NOMO-1 treated with DMSO at 0.1 percent for 48 hours (cell line): ENCODE data around the gene GNG13.
"Not testable (repeated sequence)": the region's sequence is repeated elsewhere in the genome, so short reads cannot be mapped to it uniquely, and the experiment has no call there.

ENCODE experiments used
- DNase-seq: peaks from one replicate; lab custom pipeline; 2025; ENCODE audit not compliant: unreplicated experiment; lab: John Stamatoyannopoulos, UW

The GNG13 gene

GRCh38 chr16:832652-833336 lies 32.3 kb upstream of the GNG13 start:
- DNase-seq: no peak

DNA sequence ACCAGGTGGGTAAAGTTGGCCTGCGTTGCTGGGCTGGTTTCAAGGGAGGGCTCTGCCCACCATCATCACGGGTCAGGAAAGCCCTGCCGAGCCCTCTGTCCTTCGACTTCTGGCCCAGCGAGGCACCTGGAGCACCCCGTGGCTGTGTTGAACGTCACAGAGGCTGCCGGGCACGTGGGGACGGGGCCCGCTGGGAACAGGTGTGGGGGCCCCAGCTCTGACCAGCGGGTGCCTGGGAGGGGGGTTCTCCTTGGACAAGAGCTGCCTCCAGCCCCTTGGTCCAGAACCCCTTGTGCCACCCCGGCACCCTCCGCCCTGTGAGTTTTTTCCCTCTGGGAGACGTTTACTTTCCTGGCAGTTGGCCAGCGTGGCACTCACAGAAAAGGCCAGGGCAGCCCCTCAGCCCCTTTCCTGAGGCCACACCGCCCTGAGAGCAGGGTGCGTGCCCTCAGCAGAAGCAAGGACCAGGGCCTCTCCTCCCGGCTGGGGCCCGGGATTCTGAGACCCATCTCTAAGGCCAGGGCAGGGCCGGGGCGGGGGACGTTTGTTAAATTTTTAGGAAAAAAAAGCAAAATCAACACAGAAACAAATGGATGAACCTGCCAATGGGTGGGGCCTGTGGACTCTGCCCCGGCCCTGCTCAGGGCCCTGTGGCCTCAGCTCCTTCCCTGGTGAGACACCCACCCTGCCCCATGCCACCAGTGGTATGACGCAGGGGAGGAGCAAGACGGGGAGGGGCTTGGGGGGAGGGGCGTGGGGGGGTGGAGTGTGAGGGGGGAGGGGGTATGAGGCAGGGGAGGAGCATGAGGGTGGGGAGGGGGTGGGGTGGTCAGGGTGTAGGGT lies 31.3 kb upstream of the GNG13 start:
- DNase-seq: no peak

GRCh38 chr16:830871-831570 lies 30.5 kb upstream of the GNG13 start:
- no peak for DNase-seq

GRCh38 chr16:830107-830870 lies 29.8 kb upstream of the GNG13 start:
- DNase-seq: no peak

GRCh38 chr16:828891-829290 lies 28.4 kb upstream of the GNG13 start:
- no peak for DNase-seq

DNA sequence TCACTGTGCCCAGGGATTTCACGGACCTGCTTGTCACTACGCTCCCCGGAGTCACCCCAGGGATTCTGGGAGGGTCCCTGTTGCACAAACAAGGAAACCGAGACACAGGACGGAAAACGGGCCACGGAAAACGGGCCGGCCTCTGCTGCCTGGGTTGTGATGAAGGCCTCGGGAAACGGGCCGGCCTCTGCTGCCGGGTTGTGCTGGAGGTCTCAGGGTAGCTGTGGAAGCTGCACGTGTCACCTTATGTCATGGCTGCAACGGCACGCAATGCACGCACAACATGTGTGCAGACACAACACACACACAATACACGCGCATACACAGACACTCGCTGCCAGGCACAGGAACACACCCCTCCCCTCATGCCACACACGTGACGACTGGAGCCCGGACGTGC lies 27.0 kb upstream of the GNG13 start:
- DNase-seq: no peak

DNA sequence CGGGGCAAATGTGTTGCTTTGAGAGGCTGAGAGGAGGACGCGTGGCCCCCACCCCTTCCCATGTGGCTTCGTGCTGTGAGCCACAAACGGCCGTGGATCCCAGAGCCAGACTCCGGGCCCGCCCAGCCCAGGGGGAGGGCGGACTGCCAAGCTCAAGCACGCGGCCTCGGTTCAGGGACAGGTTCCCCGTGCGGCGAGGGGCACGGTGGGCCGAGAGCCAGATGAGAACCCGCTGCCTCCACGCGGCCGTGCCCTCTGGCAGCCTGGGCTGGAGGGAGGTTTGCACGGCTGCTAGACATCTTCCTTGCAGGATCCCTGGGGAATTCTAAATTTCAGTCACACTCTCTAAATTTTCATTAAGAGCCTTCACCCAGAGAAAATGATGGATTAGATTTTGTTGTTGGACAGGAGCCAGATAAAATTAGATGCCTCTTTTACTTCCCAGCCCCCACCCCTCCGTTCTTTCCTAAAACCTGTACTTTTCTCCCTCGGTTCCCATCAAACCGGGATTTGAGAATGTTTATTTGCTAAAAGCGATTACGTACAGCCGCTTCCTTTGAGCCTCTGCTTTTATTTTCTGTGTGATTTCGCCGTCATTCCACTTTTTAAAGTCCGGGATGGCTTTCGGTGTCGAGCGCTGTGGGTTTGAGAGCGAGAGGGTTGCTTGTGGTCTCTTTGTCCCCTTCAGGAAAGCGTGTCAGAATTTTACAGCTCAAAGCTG lies 25.0 kb upstream of the GNG13 start:
- DNase-seq: no peak

DNA sequence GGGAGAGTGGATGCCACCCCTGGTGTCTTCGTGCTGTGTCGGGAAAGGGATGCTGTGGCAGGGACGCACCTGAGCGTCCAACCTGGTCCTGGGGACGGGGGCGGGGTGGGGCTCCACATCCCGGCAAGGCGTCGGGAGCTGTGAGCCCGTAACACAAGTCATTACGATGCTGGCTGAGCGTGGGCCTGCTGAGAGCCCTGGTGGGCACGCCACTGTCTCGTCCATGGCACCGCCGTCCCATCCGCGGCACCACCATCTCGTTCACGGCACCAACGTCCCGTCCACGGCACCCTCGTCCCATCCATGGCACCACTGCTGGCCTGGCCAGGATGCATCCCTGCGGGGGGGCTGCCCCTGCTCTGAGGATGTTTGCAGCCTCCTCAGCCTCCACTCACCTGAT lies 24.1 kb upstream of the GNG13 start:
- no peak for DNase-seq

DNA sequence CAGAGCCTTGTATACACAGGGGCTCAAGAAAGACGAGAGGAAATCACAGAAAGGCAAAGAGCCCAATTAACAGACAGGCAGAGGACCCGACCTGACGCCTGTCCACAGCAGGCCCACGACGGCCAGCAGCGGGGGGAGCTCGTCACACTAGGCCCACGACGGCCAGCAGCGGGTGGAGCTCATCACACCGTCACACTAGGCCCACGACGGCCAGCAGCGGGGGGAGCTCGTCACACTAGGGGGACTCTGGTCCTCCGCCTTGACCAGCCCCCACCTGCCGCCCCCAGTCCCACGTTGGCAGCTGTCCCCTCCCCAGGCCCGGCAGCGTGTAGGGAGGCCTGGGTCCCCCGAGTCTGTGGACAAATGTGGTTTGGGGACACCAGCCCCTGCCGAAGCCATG lies 23.7 kb upstream of the GNG13 start:
- no peak for DNase-seq

GRCh38 chr16:822909-823297 lies 22.4 kb upstream of the GNG13 start:
- DNase-seq: no peak

DNA sequence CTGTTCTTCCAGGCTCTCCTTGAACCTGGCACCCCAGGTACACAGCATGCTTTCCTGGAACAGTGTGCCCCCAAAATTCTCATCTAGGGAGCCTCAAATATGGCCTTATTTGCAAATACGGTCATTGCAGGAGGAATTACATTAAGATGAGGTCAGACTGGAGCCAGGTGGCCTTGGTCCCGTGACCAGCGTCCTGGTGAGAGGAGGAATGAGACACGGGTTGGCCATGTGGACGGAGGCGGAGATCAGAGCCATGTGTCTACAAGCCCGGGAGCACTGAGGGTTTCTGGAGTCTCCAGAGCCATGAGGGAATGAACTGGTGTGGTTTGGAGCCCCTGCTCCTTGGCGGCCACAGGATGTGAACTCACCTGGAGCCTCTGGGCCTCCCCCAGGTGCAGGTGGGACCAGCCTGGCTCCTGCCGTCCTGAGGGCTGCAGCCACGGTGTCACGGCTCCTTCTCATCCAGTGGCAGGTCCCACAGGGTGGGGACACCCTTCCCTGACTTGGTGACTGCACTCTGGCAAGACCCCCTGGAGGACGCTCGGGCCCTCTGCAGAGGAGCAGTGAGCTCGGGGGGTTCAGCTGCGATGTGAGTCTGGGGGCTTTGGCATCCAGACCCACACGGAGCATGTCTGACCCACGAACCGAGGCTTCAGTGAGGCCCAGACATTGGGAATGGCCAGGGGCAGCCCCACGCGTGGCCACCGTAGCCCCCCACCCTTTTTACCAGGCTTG lies 21.8 kb upstream of the GNG13 start:
- no peak for DNase-seq

DNA sequence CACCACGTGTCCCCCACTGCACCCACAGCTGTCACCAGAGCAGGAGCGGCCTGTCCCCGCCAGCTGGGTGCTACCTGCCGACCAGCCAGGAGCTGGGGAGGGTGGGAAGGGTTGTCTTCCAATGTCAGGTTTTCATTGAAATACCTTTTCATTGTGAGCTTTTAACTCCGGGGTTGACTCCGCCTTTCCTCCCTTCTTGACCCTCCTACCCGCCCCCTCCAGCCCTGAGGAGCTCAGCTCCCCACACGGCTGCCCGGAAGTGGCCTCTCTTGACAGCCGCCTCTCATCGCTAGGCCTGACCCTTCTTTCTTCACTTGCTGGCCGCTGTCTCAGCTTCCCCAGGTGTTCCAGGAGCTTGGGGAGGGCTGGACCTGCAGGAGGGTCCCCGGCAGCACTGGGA lies 21.2 kb upstream of the GNG13 start:
- no peak for DNase-seq

DNA sequence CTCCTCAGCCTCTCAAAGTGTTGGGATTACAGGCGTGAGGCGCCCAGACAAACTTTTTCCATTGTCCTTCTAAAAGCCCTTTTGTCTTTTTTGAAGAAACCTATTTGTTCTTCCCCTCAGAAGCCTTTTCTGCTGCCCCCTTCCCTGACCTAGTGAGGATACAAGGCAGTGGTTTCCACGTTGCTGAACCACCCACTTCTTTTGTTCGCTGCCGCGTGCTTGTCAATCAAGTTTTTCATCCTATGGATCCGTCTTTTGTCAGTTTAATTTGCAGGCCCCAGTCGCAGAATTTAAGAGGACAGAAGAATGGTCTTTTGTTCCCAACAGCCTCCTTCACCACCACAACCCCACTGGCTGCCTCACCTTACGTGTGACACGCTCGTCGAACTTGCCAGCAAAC lies 20.2 kb upstream of the GNG13 start:
- no peak for DNase-seq

DNA sequence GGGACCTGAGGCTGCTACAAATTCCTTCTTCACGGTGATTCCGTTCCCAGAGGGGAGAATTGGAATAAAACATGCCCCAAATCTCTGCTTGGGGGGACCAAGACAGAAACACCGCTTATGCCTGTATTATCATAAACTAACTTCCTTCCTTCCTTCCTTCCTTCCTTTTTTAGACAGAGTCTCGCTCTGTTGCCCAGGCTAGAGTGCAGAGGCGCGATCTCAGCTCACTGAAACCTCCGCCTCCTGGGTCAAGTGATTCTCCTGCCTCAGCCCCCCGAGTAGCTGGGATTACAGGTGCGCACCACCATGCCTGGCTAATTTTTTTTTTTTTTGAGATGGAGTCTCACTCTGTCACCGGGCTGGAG lies 19.5 kb upstream of the GNG13 start:
- DNase-seq: not testable (repeated sequence)

- no peak for DNase-seq
Observed at GRCh38 chr16:819336-820043, 19.0 kb upstream of the GNG13 start.

- no peak for DNase-seq
Observed at GRCh38 chr16:818592-818991, 18.1 kb upstream of the GNG13 start.

DNA sequence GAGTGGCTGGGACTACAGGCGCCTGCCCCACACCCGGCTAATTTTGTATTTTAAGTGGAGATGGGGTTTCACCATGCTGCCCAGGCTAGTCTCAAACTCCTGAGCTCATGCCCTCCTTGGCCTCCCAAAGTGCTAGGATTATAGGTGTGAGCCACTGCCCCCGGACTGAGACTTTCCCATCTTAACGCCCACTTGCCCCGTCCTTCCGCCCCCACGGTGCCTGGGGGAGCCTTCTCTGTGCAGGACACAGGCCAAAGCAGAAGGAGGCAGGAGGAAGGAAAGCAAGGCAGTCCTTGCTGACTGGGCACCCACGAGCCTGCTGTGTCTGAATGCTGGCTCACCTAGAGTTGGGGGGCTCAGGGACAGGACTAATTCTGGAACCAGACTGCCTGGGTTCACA lies 17.6 kb upstream of the GNG13 start:
- DNase-seq: no peak

DNA sequence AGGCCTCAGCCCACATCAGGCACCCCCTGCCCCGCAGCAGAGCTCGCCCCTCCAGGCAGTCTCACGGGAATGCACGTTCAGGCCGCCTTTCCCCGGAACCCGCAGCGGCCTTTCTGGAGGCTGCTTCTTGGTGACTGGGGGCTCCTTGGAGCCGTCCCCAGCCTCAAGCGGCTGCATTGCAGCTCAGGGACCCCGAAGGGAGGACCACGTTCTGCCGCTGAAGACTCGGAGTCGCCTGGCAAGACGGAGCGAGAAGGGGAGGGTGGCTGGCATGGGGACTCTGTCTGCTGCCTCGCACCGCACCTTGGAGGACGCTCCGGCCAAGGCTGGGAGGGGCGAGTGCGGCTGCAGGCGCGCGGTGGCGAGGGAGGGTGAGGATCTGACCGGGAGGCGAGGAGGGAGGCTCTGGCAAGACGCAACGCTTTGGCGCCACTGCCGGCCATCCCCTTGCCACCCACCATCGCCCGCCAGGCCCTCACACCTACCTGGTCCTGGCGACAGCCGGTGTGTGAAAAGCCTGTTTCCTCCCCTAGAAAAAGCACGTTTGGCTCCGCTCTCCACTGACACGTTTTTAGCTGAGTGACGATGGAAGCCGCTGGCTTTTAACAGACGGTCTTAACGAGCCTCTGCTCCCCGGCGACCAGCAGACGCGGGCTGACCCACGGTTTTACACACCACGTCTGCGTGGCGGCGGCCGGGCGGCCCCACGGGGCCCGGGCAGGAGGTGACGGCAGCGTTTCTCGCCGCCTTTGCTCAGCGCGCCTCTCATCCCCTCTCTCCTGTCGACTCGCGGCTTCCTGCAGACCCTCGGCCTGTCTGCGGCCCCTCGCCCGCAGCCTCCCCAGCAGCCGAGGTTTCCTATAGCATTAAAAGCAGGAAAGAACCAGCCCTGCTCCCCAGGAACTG lies 16.7 kb upstream of the GNG13 start:
- no peak for DNase-seq
